Measurements from ENCODE around the gene ADARB2.

The ADARB2 gene

GRCh38 chr10:1669433-1669832, 67.9 kb downstream of the ADARB2 start:
- no peak overlapping the region for H3K4me3 ChIP-seq (ENCODE audit: low read length)
- peaks cover 44% of the 10 kb centered on the region for H3K27me3 ChIP-seq (ENCODE audit: control insufficient read depth, low read length)
- H3K27ac ChIP-seq (ENCODE audit: low read depth, low read length): no peak overlapping the region
- H3K36me3 ChIP-seq (ENCODE audit: control insufficient read depth, low read length): no peaks in the 10 kb centered on the region
- H3F3A ChIP-seq (ENCODE audit: control insufficient read depth, insufficient read depth): no peaks in the 10 kb centered on the region
- H3K9me2 ChIP-seq (replicated peaks; ENCODE audit: control insufficient read depth, low read length): no peaks in the 10 kb centered on the region
- peaks cover 3% of the 10 kb centered on the region for H3K4me1 ChIP-seq (ENCODE audit: control insufficient read depth, low read length)
- no peak overlapping the region for H3K4me2 ChIP-seq (ENCODE audit: low read length)
- TF ChIP-seq EZH2phosphoT487 (IDR thresholded peaks at IDR 0.05; ENCODE audit: borderline replicate concordance, low read length) (no peak), CTCF (IDR thresholded peaks at IDR 0.05; ENCODE audit: low read depth, low read length, poor library complexity, severe bottlenecking) (no peak)
- H4K20me1 ChIP-seq (ENCODE audit: control insufficient read depth, insufficient read depth, low read depth, low read length): no peaks in the 10 kb centered on the region
- no peaks in the 10 kb centered on the region for H3K79me2 ChIP-seq (ENCODE audit: control insufficient read depth, low read length)
- H3K9me3 ChIP-seq (ENCODE audit: control insufficient read depth, insufficient read depth, low read length): no peaks in the 10 kb centered on the region

GRCh38 chr10:1668399-1668798, 68.9 kb downstream of the ADARB2 start:
- Histone ChIP-seq H3K27ac (ENCODE audit: low read depth, low read length) (no peak overlapping the region), H3K27me3 (ENCODE audit: control insufficient read depth, low read length) (peaks cover 44% of the 10 kb centered on the region), H3K4me2 (ENCODE audit: low read length) (no peak overlapping the region), H3F3A (ENCODE audit: control insufficient read depth, insufficient read depth) (no peaks in the 10 kb centered on the region), H3K79me2 (ENCODE audit: control insufficient read depth, low read length) (no peaks in the 10 kb centered on the region), H3K9me2 (replicated peaks; ENCODE audit: control insufficient read depth, low read length) (no peaks in the 10 kb centered on the region), H3K4me3 (ENCODE audit: low read length) (no peak overlapping the region), H4K20me1 (ENCODE audit: control insufficient read depth, insufficient read depth, low read depth, low read length) (no peaks in the 10 kb centered on the region), H3K36me3 (ENCODE audit: control insufficient read depth, low read length) (no peaks in the 10 kb centered on the region), H3K4me1 (ENCODE audit: control insufficient read depth, low read length) (peaks cover 10% of the 10 kb centered on the region), H3K9me3 (ENCODE audit: control insufficient read depth, insufficient read depth, low read length) (no peaks in the 10 kb centered on the region)
- TF ChIP-seq EZH2phosphoT487 (IDR thresholded peaks at IDR 0.05; ENCODE audit: borderline replicate concordance, low read length) (no peak), CTCF (IDR thresholded peaks at IDR 0.05; ENCODE audit: low read depth, low read length, poor library complexity, severe bottlenecking) (no peak)

- no peaks in the 10 kb centered on the region for H3K79me2 ChIP-seq (ENCODE audit: control insufficient read depth, low read length)
- peaks cover 19% of the 10 kb centered on the region for H3K4me1 ChIP-seq (ENCODE audit: control insufficient read depth, low read length)
- H4K20me1 ChIP-seq (ENCODE audit: control insufficient read depth, insufficient read depth, low read depth, low read length): no peaks in the 10 kb centered on the region
- TF ChIP-seq EZH2phosphoT487 (IDR thresholded peaks at IDR 0.05; ENCODE audit: borderline replicate concordance, low read length) (no peak), CTCF (IDR thresholded peaks at IDR 0.05; ENCODE audit: low read depth, low read length, poor library complexity, severe bottlenecking) (no peak)
- H3K4me3 ChIP-seq (ENCODE audit: low read length): no peak overlapping the region
- H3K36me3 ChIP-seq (ENCODE audit: control insufficient read depth, low read length): no peaks in the 10 kb centered on the region
- no peak overlapping the region for H3K4me2 ChIP-seq (ENCODE audit: low read length)
- no peaks in the 10 kb centered on the region for H3K9me3 ChIP-seq (ENCODE audit: control insufficient read depth, insufficient read depth, low read length)
- H3F3A ChIP-seq (ENCODE audit: control insufficient read depth, insufficient read depth): no peaks in the 10 kb centered on the region
- H3K27me3 ChIP-seq (ENCODE audit: control insufficient read depth, low read length): peaks cover 44% of the 10 kb centered on the region
- H3K27ac ChIP-seq (ENCODE audit: low read depth, low read length): no peak overlapping the region
- H3K9me2 ChIP-seq (replicated peaks; ENCODE audit: control insufficient read depth, low read length): no peaks in the 10 kb centered on the region
Observed at GRCh38 chr10:1667392-1667791, 69.9 kb downstream of the ADARB2 start.

GRCh38 chr10:1666147-1666546, 71.2 kb downstream of the ADARB2 start:
- H3K9me2 ChIP-seq (replicated peaks; ENCODE audit: control insufficient read depth, low read length): no peaks in the 10 kb centered on the region

More at GRCh38 chr10:1666147-1666546, 71.2 kb downstream of the ADARB2 start:
- no peak overlapping the region for H3K27ac ChIP-seq (ENCODE audit: low read depth, low read length)
- H3K36me3 ChIP-seq (ENCODE audit: control insufficient read depth, low read length): no peaks in the 10 kb centered on the region
- TF ChIP-seq CTCF (IDR thresholded peaks at IDR 0.05; ENCODE audit: low read depth, low read length, poor library complexity, severe bottlenecking): no peak
- no peak for TF ChIP-seq EZH2phosphoT487 (IDR thresholded peaks at IDR 0.05; ENCODE audit: borderline replicate concordance, low read length)
- no peak overlapping the region for H3K4me2 ChIP-seq (ENCODE audit: low read length)
- H4K20me1 ChIP-seq (ENCODE audit: control insufficient read depth, insufficient read depth, low read depth, low read length): no peaks in the 10 kb centered on the region
- no peak overlapping the region for H3K4me3 ChIP-seq (ENCODE audit: low read length)
- H3F3A ChIP-seq (ENCODE audit: control insufficient read depth, insufficient read depth): no peaks in the 10 kb centered on the region
- H3K79me2 ChIP-seq (ENCODE audit: control insufficient read depth, low read length): no peaks in the 10 kb centered on the region
- H3K4me1 ChIP-seq (ENCODE audit: control insufficient read depth, low read length): peaks cover 31% of the 10 kb centered on the region
- peaks cover 41% of the 10 kb centered on the region for H3K27me3 ChIP-seq (ENCODE audit: control insufficient read depth, low read length)
- H3K9me3 ChIP-seq (ENCODE audit: control insufficient read depth, insufficient read depth, low read length): no peaks in the 10 kb centered on the region

Data from DOHH2 (cell line).